SJSA1 (cell line): ENCODE results near the gene ATG5. TPM values are rescaled to one million over a fixed set of nuclear protein-coding genes. Genes with fewer than 3 reads are reported as not detected.
"Not testable (repeated sequence)": the region's sequence is repeated elsewhere in the genome, so short reads cannot be mapped to it uniquely, and the experiment has no call there.

ENCODE experiments used
- DNase-seq, 2 experiments: peaks; one replicate each; pipeline ENCODE4 v3.0.0-alpha.2; 2015 to 2020; ENCODE audit warnings: low spot score in 2 of 2, low read depth in 1 of 2
- H3K27ac ChIP-seq: fragments of 250-450 bp; sonication (Bioruptor Pico); 2 replicates; pipeline ENCODE4 v1.5.1; 2020; ENCODE audit warnings: mild to moderate bottlenecking, moderate library complexity
- H3K27me3 ChIP-seq: fragments of 250-450 bp; sonication (Bioruptor Pico); replicated peaks from 2 replicates; pipeline ENCODE4 v1.5.1; 2020; ENCODE audit warnings: mild to moderate bottlenecking, moderate library complexity
- H3K36me3 ChIP-seq: fragments of 250-450 bp; sonication (Bioruptor Pico); 2 replicates; pipeline ENCODE4 v1.5.1; 2020; ENCODE audit warnings: mild to moderate bottlenecking
- H3K4me1 ChIP-seq: fragments of 250-450 bp; sonication (Bioruptor Pico); replicated peaks from 2 replicates; pipeline ENCODE4 v1.6.1; 2021; ENCODE audit warnings: mild to moderate bottlenecking
- H3K4me3 ChIP-seq: fragments of 250-450 bp; sonication (Bioruptor Pico); 2 replicates; pipeline ENCODE4 v1.5.1; 2020; ENCODE audit warnings: mild to moderate bottlenecking
- H3K9me3 ChIP-seq: fragments of 250-450 bp; sonication (Bioruptor Pico); replicated peaks from 2 replicates; pipeline ENCODE4 v1.5.1; 2020; ENCODE audit warnings: mild to moderate bottlenecking
- total RNA-seq: library from RNA; depleted of rRNA; stranded (reverse); fragments of >200 nt; shearing (Covaris generic); gene quantifications from 2 replicates; pipeline ENCODE4 v1.2.3, GENCODE V29; 2014

The ATG5 gene
- total RNA-seq, 1 experiment from 2014 or later: 68.7 TPM

DNA sequence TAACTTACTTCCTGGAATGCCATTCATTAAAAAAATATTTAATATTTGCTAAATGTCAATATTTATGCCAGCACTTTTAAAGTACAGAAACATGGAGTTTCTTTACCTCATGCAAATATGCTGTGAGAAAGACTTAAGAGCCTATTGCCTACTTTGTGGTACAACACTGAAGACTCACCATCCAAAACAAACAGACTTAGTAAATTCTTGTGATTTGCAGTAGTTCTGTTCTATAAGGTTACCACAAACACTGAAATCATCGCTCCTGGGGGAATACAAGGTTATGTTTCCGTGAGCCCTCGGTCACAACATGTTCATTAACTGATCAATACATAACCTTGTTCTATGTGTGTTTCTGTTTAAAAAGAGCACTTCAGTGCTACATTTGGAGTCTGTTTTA is 78.3 kb downstream of the ATG5 start:
- Histone ChIP-seq H3K27me3 (no peaks in the 10 kb centered on the region), H3K4me3 (no peak overlapping the region), H3K4me1 (peaks cover 5% of the 10 kb centered on the region), H3K9me3 (no peaks in the 10 kb centered on the region), H3K36me3 (peaks cover 13% of the 10 kb centered on the region), H3K27ac (no peak overlapping the region)
- no peak for DNase-seq

DNA sequence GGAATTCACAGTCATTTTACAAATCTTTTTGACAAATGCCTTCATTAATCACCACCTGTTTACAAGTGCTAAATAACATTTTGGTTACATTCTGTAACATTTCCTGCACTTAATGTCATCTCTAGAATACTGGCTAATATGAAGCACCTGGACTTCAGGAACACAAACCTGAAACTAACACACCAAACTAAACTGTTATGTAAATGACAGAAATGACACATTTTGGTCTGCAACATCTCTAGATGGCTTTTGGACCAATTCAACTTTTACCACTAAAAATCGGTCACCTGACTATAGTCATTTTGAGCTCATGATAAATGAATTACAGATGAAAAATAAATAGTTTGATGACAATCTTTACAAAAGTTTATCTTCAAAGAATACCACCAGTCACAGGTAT is 80.6 kb downstream of the ATG5 start:
- DNase-seq: no peak
- H3K9me3 ChIP-seq: no peaks in the 10 kb centered on the region
- H3K36me3 ChIP-seq: peaks cover 13% of the 10 kb centered on the region
- no peaks in the 10 kb centered on the region for H3K4me1 ChIP-seq
- H3K27ac ChIP-seq: no peak overlapping the region
- no peaks in the 10 kb centered on the region for H3K27me3 ChIP-seq
- no peak overlapping the region for H3K4me3 ChIP-seq

- no peak for DNase-seq
- H3K36me3 ChIP-seq: peaks cover 13% of the 10 kb centered on the region
- H3K4me1 ChIP-seq: no peaks in the 10 kb centered on the region
- H3K9me3 ChIP-seq: no peaks in the 10 kb centered on the region
- H3K4me3 ChIP-seq: no peak overlapping the region
- no peak overlapping the region for H3K27ac ChIP-seq
- no peaks in the 10 kb centered on the region for H3K27me3 ChIP-seq
These were observed 81.0 kb downstream of the ATG5 start for GRCh38 chr6:106244521-106244920.

DNA sequence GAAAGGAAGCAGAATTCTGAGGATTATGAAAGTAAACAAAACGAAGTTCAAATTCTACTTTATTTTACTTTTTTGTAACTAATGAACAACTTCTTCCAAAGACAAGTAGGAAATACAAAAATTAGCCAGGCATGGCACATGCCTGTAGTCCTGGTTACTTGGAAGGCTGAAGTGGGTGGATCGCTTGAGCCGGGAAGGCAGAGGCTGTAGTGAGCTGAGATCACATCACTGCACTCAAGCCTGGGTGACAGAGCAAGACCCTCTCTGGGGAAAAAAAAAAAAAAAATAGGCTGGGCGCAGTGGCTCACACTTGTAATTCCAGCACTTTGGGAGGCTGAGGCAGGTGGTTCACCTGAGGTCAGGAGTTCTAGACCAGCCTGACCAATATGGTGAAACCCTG is 82.3 kb downstream of the ATG5 start:
- no peak for DNase-seq
- Histone ChIP-seq H3K27ac (no peak overlapping the region), H3K9me3 (no peaks in the 10 kb centered on the region)

DNA sequence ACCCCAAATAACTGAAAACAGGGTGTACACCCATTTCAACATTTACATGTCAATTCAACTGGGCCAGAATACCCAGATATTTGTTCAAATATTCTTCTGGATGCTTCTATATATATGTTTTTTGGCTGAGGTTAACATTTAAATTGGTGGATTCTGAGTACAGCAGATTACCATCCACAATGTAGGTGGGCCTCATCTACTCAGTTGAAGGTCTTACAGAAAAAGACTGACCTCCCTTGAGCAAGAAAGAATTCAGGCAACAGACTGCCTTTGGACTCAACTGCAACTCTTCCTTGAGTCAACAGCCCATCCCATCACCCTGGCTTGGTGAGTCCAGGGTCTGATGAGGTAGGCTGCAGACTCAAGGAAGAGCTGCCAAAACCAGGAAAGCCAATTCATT is 84.1 kb downstream of the ATG5 start:
- no peaks in the 10 kb centered on the region for H3K4me1 ChIP-seq
- H3K27me3 ChIP-seq: no peaks in the 10 kb centered on the region
- peaks cover 6% of the 10 kb centered on the region; the same call in 1 of the 2 replicates for H3K36me3 ChIP-seq
- no peak overlapping the region for H3K27ac ChIP-seq
- no peak for DNase-seq
- no peaks in the 10 kb centered on the region for H3K9me3 ChIP-seq
- H3K4me3 ChIP-seq: no peak overlapping the region

More for the DNA sequence above, 82.3 kb downstream of the ATG5 start:
- H3K36me3 ChIP-seq: peaks cover 13% of the 10 kb centered on the region
- no peaks in the 10 kb centered on the region for H3K27me3 ChIP-seq
- H3K4me1 ChIP-seq: no peaks in the 10 kb centered on the region
- H3K4me3 ChIP-seq: no peak overlapping the region

DNA sequence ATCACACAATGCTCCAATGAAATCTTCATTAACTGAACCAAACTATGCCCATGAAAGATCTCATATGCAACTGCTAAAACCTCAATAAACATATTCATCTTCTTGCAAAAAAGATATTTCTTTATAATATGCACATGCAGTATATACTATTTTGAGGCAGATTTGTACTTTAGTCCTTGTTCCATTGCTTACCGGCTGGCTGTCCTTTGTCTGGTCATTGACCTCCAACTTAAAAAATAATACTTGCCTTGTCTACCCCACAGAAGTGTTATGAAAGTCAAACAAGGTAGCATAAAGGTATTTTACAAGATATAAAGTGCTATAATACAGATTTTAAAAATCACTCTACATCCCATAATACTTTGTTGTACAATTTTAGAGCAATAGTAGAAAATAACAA is 88.3 kb downstream of the ATG5 start:
- no peak overlapping the region for H3K27ac ChIP-seq
- H3K27me3 ChIP-seq: no peaks in the 10 kb centered on the region
- peaks cover 9% of the 10 kb centered on the region; the same call in 1 of the 2 replicates for H3K36me3 ChIP-seq
- DNase-seq: no peak
- 0 out of 2 replicates have a peak, but pooled peaks cover 5% of the 10 kb centered on the region for H3K9me3 ChIP-seq
- no peaks in the 10 kb centered on the region for H3K4me1 ChIP-seq
- no peak overlapping the region for H3K4me3 ChIP-seq

DNA sequence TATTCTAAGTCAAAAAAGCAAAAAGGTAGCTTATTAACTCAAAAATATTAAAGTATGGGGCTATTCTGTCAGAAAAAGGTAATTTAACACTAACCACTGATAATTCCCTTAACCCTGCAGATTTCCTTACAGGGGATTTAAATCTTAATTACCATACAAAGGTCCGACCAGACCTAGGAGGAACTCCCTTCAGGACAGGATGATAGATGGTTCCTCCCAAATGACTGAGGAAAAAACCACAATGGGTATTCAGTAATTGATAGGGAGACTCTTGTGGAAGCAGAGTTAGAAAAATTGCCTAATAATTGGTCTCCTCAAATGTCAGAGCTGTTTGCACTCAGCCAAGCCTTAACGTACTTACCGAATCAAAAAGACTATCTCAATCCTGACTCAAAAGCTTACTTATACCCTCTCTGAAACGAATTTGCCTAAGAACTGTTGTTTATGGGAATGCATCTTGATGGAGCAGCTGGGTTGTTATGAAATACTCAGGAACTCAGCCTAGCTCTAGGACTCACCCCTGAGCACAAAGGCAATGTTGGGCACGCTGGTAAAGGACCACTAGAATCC is 95.6 kb downstream of the ATG5 start:
- H3K27ac ChIP-seq, H3K36me3 ChIP-seq, H3K9me3 ChIP-seq, H3K4me1 ChIP-seq, H3K27me3 ChIP-seq, H3K4me3 ChIP-seq, DNase-seq: not testable (repeated sequence)

DNA sequence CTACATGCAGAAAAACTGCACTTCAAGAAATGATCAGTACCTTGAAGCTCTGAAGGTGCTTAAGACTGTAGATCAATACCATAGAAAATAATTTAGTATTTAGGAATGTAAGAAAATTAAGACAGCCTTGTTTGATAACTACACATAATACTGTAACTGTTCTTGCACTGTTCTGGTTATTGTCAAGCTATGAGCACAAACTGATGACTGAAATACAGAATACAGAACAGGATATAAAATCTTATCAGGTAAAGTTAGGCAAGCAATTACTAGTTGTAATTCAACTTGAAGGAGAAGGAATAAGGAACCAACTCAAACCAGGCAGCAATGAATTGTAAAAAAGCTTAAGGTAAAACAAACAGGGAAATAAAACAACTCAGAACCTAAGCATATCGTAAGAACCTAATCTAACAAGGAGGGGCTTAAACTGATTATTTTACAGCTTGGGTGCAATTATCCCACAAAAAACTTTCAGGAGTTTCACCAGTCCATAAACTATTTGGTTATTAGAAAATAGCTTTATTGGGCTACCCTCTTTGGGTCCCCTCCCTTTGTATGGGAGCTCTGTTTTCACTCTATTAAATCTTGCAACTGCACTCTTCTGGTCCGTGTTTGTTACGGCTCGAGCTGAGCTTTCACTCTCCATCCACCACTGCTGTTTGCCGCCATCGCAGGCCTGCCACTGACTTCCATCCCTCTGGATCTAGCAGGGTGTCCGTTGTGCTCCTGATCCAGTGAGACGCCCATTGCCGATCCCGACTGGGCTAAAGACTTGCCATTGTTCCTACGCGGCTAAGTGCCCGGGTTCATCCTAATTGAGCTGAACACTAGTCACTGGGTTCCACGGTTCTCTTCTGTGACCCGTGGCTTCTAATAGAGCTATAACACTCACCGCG is 97.7 kb downstream of the ATG5 start:
- Histone ChIP-seq H3K36me3 (no peaks in the 10 kb centered on the region), H3K27ac (no peak overlapping the region), H3K9me3 (no peaks in the 10 kb centered on the region), H3K4me3 (no peak overlapping the region), H3K27me3 (no peaks in the 10 kb centered on the region), H3K4me1 (no peaks in the 10 kb centered on the region)
- no peak for DNase-seq

GRCh38 chr6:106226676-106227075 is 98.9 kb downstream of the ATG5 start:
- no peak for DNase-seq
- H3K4me1 ChIP-seq: no peaks in the 10 kb centered on the region
- no peak overlapping the region for H3K4me3 ChIP-seq
- H3K27ac ChIP-seq: no peak overlapping the region
- H3K36me3 ChIP-seq: no peaks in the 10 kb centered on the region
- no peaks in the 10 kb centered on the region for H3K9me3 ChIP-seq
- H3K27me3 ChIP-seq: no peaks in the 10 kb centered on the region

DNA sequence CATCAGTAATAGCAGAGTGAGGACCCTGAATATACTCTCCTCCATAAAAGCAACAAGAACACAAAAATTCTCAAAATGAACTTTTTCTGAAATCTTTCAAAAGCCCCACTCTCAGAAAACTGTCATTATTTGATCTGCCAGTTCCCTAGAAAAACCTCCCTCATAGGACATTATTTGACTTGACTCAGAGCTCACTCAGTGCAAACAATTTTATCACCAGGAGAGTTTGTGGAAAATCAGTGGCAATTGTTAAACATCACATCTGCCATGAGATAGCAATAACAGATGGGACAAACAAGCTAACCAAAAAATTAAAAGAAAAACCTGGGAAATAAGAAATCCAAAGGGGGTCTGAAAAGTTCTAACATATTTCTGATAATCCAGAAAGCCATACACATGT is 100.0 kb downstream of the ATG5 start:
- H3K36me3 ChIP-seq: no peaks in the 10 kb centered on the region
- H3K4me3 ChIP-seq: no peak overlapping the region
- no peak overlapping the region for H3K27ac ChIP-seq
- DNase-seq: no peak
- no peaks in the 10 kb centered on the region for H3K4me1 ChIP-seq
- H3K9me3 ChIP-seq: no peaks in the 10 kb centered on the region
- no peaks in the 10 kb centered on the region for H3K27me3 ChIP-seq

GRCh38 chr6:106223300-106223930 is 102.1 kb downstream of the ATG5 start:
- H3K27me3 ChIP-seq: no peaks in the 10 kb centered on the region
- no peaks in the 10 kb centered on the region for H3K36me3 ChIP-seq
- H3K9me3 ChIP-seq: no peaks in the 10 kb centered on the region
- no peak overlapping the region for H3K27ac ChIP-seq
- H3K4me1 ChIP-seq: no peaks in the 10 kb centered on the region
- no peak overlapping the region for H3K4me3 ChIP-seq
- DNase-seq: peak; percentile 51 to 59

GRCh38 chr6:106220485-106220884 is 105.1 kb downstream of the ATG5 start:
- Histone ChIP-seq H3K27me3 (no peaks in the 10 kb centered on the region), H3K4me1 (no peaks in the 10 kb centered on the region), H3K27ac (no peak overlapping the region), H3K9me3 (no peaks in the 10 kb centered on the region), H3K4me3 (no peak overlapping the region), H3K36me3 (no peaks in the 10 kb centered on the region)
- DNase-seq: no peak

DNA sequence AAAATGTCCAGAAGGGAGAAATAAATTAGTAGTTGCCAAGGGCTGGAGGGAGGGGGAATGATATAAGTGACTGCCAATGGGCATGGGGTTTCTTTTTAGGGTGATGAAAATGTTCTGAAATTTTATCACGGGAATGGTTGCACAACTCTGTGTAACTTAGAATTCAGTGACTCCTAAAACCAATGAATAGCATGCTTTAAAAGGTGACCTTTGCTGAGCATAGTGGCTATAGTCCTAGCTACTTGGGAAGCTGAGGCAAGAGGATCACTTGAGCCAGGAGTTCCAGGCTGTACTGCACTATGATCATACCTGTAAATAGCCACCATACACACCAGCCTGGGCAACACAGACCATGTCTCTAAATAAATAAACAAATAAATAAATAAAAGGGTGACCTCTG is 109.0 kb downstream of the ATG5 start:
- no peak for DNase-seq
- no peaks in the 10 kb centered on the region for H3K36me3 ChIP-seq
- H3K4me1 ChIP-seq: no peaks in the 10 kb centered on the region
- no peaks in the 10 kb centered on the region for H3K9me3 ChIP-seq
- H3K27me3 ChIP-seq: no peaks in the 10 kb centered on the region
- no peak overlapping the region for H3K4me3 ChIP-seq
- H3K27ac ChIP-seq: no peak overlapping the region

GRCh38 chr6:106215608-106216007 is 110.0 kb downstream of the ATG5 start:
- Histone ChIP-seq H3K36me3 (no peaks in the 10 kb centered on the region), H3K4me1 (no peaks in the 10 kb centered on the region), H3K27ac (no peak overlapping the region), H3K9me3 (no peaks in the 10 kb centered on the region), H3K27me3 (no peaks in the 10 kb centered on the region), H3K4me3 (no peak overlapping the region)
- no peak for DNase-seq
